Measurements from ENCODE around the gene RUSF1. TPM values are rescaled to one million over a fixed set of nuclear protein-coding genes. Genes with fewer than 3 reads are reported as not detected.

The RUSF1 gene
- total and polyA plus RNA-seq, 10 of the 15 experiments (the other 5 are each of a cell fraction or from before 2014, with no cell fraction given) = 0.20 to 46.3 (median 29.7) TPM

GRCh38 chr16:31535737-31536136, 27.5 kb upstream of the RUSF1 start:
- DNase-seq (ENCODE audit: low read depth, low spot score) (no peak), ATAC-seq (no peak), FAIRE-seq (no peak)
- Histone ChIP-seq H3K79me2 (ENCODE audit: control insufficient read depth, insufficient read depth, low read length) (no peaks in the 10 kb centered on the region), H3K36me3 (ENCODE audit: control insufficient read depth in 2 of 2, insufficient read depth in 2 of 2, low read length in 1 of 2) (no peaks in the 10 kb centered on the region), H3K9ac (ENCODE audit: control insufficient read depth, insufficient read depth, low read length) (no peak overlapping the region), H3K4me1 (ENCODE audit: control insufficient read depth, insufficient read depth, low read length) (no peaks in the 10 kb centered on the region), H3K9me3 (replicated peaks; ENCODE audit: control insufficient read depth, insufficient read depth, low read length) (no peaks in the 10 kb centered on the region; the same call in 2 of the 3 replicates), H3K4me2 (ENCODE audit: control insufficient read depth, insufficient read depth) (no peak overlapping the region), H4K20me1 (ENCODE audit: control insufficient read depth, insufficient read depth) (no peaks in the 10 kb centered on the region), H3K27ac (ENCODE audit: control insufficient read depth, insufficient read depth) (no peak overlapping the region), H3K27me3 (replicated peaks in 1 of 2; ENCODE audit: control insufficient read depth in 2 of 2, insufficient read depth in 2 of 2, low read length in 1 of 2) (no peaks in the 10 kb centered on the region), H3K4me3 (no peak overlapping the region), H2AFZ (ENCODE audit: control insufficient read depth, low read depth, low read length) (no peak overlapping the region)
- ChIA-PET SMC1A (ENCODE audit: uncharacterized antibody, unreplicated experiment) (no interaction called here), CTCF (no interaction called here), RAD21 (ENCODE audit: unreplicated experiment) (no interaction called here), POLR2A (no interaction called here)
- TF ChIP-seq CBX3 (IDR thresholded peaks at IDR 0.05; ENCODE audit: borderline replicate concordance, low read depth) (no peak), WRNIP1 (IDR thresholded peaks at IDR 0.05; ENCODE audit: borderline replicate concordance, low read depth, low read length) (no peak), IKZF2 (IDR thresholded peaks at IDR 0.05) (no peak), PBX3 (IDR thresholded peaks at IDR 0.05; ENCODE audit: insufficient replicate concordance, low read depth, low read length) (no peak), FOXM1 (IDR thresholded peaks at IDR 0.05; ENCODE audit: low read depth, low read length) (no peak), SKIL (IDR thresholded peaks at IDR 0.05; ENCODE audit: low read depth, poor library complexity, severe bottlenecking) (no peak), ZNF622 (IDR thresholded peaks at IDR 0.05) (no peak)
- TF ChIP-seq, protein P1, sequence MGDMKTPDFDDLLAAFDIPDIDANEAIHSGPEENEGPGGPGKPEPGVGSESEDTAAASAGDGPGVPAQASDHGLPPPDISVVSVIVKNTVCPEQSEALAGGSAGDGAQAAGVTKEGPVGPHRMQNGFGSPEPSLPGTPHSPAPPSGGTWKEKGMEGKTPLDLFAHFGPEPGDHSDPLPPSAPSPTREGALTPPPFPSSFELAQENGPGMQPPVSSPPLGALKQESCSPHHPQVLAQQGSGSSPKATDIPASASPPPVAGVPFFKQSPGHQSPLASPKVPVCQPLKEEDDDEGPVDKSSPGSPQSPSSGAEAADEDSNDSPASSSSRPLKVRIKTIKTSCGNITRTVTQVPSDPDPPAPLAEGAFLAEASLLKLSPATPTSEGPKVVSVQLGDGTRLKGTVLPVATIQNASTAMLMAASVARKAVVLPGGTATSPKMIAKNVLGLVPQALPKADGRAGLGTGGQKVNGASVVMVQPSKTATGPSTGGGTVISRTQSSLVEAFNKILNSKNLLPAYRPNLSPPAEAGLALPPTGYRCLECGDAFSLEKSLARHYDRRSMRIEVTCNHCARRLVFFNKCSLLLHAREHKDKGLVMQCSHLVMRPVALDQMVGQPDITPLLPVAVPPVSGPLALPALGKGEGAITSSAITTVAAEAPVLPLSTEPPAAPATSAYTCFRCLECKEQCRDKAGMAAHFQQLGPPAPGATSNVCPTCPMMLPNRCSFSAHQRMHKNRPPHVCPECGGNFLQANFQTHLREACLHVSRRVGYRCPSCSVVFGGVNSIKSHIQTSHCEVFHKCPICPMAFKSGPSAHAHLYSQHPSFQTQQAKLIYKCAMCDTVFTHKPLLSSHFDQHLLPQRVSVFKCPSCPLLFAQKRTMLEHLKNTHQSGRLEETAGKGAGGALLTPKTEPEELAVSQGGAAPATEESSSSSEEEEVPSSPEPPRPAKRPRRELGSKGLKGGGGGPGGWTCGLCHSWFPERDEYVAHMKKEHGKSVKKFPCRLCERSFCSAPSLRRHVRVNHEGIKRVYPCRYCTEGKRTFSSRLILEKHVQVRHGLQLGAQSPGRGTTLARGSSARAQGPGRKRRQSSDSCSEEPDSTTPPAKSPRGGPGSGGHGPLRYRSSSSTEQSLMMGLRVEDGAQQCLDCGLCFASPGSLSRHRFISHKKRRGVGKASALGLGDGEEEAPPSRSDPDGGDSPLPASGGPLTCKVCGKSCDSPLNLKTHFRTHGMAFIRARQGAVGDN (IDR thresholded peaks at IDR 0.05) = no peak
- TF ChIP-seq, protein P2, sequence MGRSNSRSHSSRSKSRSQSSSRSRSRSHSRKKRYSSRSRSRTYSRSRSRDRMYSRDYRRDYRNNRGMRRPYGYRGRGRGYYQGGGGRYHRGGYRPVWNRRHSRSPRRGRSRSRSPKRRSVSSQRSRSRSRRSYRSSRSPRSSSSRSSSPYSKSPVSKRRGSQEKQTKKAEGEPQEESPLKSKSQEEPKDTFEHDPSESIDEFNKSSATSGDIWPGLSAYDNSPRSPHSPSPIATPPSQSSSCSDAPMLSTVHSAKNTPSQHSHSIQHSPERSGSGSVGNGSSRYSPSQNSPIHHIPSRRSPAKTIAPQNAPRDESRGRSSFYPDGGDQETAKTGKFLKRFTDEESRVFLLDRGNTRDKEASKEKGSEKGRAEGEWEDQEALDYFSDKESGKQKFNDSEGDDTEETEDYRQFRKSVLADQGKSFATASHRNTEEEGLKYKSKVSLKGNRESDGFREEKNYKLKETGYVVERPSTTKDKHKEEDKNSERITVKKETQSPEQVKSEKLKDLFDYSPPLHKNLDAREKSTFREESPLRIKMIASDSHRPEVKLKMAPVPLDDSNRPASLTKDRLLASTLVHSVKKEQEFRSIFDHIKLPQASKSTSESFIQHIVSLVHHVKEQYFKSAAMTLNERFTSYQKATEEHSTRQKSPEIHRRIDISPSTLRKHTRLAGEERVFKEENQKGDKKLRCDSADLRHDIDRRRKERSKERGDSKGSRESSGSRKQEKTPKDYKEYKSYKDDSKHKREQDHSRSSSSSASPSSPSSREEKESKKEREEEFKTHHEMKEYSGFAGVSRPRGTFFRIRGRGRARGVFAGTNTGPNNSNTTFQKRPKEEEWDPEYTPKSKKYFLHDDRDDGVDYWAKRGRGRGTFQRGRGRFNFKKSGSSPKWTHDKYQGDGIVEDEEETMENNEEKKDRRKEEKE (IDR thresholded peaks at IDR 0.05) = no peak
- in situ Hi-C loops (cut with MboI) = no loop called here
- WGBS (ENCODE audit: insufficient coverage, insufficient replicate concordance, low lambda C conversion rate, missing lambda C conversion rate) = 21% methylated on average over 9 of the region's 9 CpGs
- BruUV-seq (replicated peaks) = no TSS peak
- intact Hi-C loops (cut with micrococcal nuclease; ENCODE audit: unreplicated experiment) = no loop called here

Measured in GM12878 (cell line).